DND-41 (cell line): Measurements from ENCODE around the gene UPP1.

Experiments
- ATAC-seq: fragments of 200-7000 bp; cut with Tn5 transposase; 3 replicates; pipeline ENCODE4 v1.9.1; 2021; ENCODE audit warnings: low read depth; ENCODE audit not compliant: insufficient read depth
- DNase-seq: peaks from one replicate; pipeline ENCODE4 v3.0.0-alpha.2; 2020
- H2AFZ ChIP-seq: 2 replicates; pipeline ENCODE4 v1.6.0; 2012; ENCODE audit warnings: low read depth, low read length
- H3K27ac ChIP-seq: 2 replicates; pipeline ENCODE4 v1.5.1; 2012; ENCODE audit warnings: low read length, inconsistent platforms
- H3K27me3 ChIP-seq: fragments of 200-600 bp; sonication (generic); 2 replicates; pipeline ENCODE4 v1.6.0; 2012; ENCODE audit warnings: low read length, mild to moderate bottlenecking, inconsistent platforms; ENCODE audit not compliant: insufficient read depth, poor library complexity
- H3K36me3 ChIP-seq: 2 replicates; pipeline ENCODE4 v1.5.1; 2012; ENCODE audit warnings: low read length, inconsistent platforms; ENCODE audit not compliant: insufficient read depth
- H3K4me1 ChIP-seq: 2 replicates; pipeline ENCODE4 v1.5.1; 2012; ENCODE audit warnings: mild to moderate bottlenecking, low read length; ENCODE audit not compliant: insufficient read depth
- H3K4me2 ChIP-seq: 2 replicates; pipeline ENCODE4 v1.6.0; 2012; ENCODE audit warnings: mild to moderate bottlenecking, moderate library complexity, low read length, inconsistent platforms; ENCODE audit not compliant: insufficient read depth
- H3K4me3 ChIP-seq, 2 experiments: fragments of 200-600 bp in 1 of 2; shearing (Covaris generic) in 1 of 2; 2 replicates each; pipeline ENCODE4 v1.5.1; 2012 to 2016; ENCODE audit warnings: inconsistent platforms in 2 of 2, low read length in 2 of 2, mild to moderate bottlenecking in 2 of 2, low read depth in 1 of 2, moderate library complexity in 1 of 2
- H3K79me2 ChIP-seq: 2 replicates; pipeline ENCODE4 v1.6.0; 2012; ENCODE audit warnings: low read length, inconsistent platforms; ENCODE audit not compliant: insufficient read depth
- H3K9ac ChIP-seq: 2 replicates; pipeline ENCODE4 v1.6.0; 2012; ENCODE audit warnings: low read depth, mild to moderate bottlenecking, inconsistent platforms, low read length, moderate library complexity
- H3K9me3 ChIP-seq: 2 replicates; pipeline ENCODE4 v1.5.1; 2012; ENCODE audit warnings: low read length, moderate library complexity, mild to moderate bottlenecking, inconsistent platforms; ENCODE audit not compliant: insufficient read depth, severe bottlenecking
- H4K20me1 ChIP-seq: 2 replicates; pipeline ENCODE4 v1.6.0; 2012; ENCODE audit warnings: low read length; ENCODE audit not compliant: insufficient read depth
- EZH2 ChIP-seq: IDR thresholded peaks from 3 replicates; pipeline ENCODE4 v1.6.1; 2012; ENCODE audit warnings: borderline replicate concordance, low read depth, mild to moderate bottlenecking, moderate library complexity, low read length, inconsistent platforms; ENCODE audit not compliant: severe bottlenecking
- TF ChIP-seq, protein P1 (sequence below): IDR thresholded peaks from 2 replicates; pipeline ENCODE4 v1.5.1; 2012; ENCODE audit warnings: borderline replicate concordance, low read length, moderate library complexity, mild to moderate bottlenecking; ENCODE audit not compliant: poor library complexity, severe bottlenecking; ENCODE audit errors: extremely low read depth

The UPP1 gene

DNA sequence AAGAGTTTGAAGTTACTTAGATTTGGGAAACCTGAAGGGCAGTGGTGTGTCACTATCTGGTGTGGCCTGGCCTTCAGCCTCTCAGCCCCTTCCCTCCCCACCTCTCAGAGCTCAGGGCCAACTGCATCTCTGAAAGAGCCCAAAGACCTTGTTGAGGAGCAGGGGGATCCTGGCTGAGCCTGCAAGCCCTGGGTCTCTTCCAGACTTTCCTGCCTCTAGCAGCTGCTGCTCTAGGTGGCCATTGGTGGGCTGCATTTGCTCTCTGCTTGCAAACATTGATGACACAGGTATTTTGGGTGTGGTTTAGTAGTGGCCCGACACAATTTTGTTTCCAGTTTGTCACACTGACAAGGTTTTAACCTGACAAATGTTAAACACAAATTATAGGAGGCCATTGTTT, 3.1 kb upstream of the UPP1 start:
- Histone ChIP-seq H3K79me2 (no peaks in the 10 kb centered on the region), H3K36me3 (no peaks in the 10 kb centered on the region), H3K27me3 (no peaks in the 10 kb centered on the region), H3K9ac (no peak overlapping the region), H4K20me1 (no peaks in the 10 kb centered on the region), H2AFZ (no peak overlapping the region), H3K27ac (no peak overlapping the region), H3K4me2 (no peak overlapping the region), H3K9me3 (peaks cover 6% of the 10 kb centered on the region), H3K4me3 (no peak overlapping the region), H3K4me1 (no peaks in the 10 kb centered on the region)
- DNase-seq = no peak
- no peak for TF ChIP-seq EZH2
- TF ChIP-seq, protein P1, sequence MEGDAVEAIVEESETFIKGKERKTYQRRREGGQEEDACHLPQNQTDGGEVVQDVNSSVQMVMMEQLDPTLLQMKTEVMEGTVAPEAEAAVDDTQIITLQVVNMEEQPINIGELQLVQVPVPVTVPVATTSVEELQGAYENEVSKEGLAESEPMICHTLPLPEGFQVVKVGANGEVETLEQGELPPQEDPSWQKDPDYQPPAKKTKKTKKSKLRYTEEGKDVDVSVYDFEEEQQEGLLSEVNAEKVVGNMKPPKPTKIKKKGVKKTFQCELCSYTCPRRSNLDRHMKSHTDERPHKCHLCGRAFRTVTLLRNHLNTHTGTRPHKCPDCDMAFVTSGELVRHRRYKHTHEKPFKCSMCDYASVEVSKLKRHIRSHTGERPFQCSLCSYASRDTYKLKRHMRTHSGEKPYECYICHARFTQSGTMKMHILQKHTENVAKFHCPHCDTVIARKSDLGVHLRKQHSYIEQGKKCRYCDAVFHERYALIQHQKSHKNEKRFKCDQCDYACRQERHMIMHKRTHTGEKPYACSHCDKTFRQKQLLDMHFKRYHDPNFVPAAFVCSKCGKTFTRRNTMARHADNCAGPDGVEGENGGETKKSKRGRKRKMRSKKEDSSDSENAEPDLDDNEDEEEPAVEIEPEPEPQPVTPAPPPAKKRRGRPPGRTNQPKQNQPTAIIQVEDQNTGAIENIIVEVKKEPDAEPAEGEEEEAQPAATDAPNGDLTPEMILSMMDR = no peak
- ATAC-seq = no peak

DNA sequence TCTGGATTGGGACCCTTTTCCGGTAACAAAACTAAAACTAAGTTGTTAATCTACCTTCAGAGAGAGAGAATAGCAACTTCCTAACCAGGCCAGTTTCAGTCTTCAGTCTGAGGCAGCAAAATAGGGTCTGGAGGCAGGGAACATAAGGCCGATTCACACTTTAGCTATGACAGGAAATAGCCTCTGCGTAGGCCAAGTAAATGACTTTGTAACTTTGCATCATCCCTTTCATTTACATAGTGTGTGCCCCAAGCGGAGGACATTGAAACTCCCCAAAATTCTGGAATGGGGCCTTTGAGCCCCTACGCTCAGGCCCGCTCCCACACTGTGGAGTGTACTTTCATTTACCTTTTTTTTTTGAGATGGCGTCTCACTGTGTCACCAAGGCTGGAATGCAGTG, 1.7 kb upstream of the UPP1 start:
- no peak for ATAC-seq
- no peak overlapping the region for H3K27ac ChIP-seq
- H3K9ac ChIP-seq = no peak overlapping the region
- no peak for DNase-seq
- H3K27me3 ChIP-seq = no peaks in the 10 kb centered on the region
- no peaks in the 10 kb centered on the region for H3K36me3 ChIP-seq
- H3K4me3 ChIP-seq = no peak overlapping the region
- H4K20me1 ChIP-seq = no peaks in the 10 kb centered on the region
- no peak overlapping the region for H3K4me2 ChIP-seq
- H3K79me2 ChIP-seq = no peaks in the 10 kb centered on the region
- TF ChIP-seq, protein P1 = no peak
- no peak for TF ChIP-seq EZH2
- no peak overlapping the region for H2AFZ ChIP-seq
- no peaks in the 10 kb centered on the region for H3K4me1 ChIP-seq
- H3K9me3 ChIP-seq = peaks cover 6% of the 10 kb centered on the region

DNA sequence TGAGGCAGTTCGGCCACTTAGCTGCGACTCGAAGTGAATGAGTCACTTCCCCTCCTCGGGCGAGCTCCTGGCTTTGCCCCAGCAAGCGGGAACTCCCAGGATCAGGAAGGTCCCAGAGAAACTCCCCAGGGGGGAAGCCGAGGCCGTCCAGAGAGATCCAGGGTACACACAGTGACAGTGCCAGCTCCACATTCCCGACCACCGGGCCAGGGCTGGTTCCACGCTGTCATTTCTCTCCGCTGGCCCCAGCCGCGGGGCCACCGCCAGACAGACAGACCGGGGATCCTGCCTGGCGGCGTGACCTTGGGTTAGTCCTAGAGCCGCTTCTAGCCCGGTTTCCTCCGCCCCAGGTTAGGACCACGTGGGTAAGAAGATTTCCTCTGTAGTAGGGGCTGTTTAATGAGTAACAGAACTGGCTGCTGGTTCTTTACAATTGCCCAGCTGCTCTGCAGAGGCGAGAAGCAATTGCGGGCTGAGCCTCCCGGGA, 463 bp upstream of the UPP1 start:
- Histone ChIP-seq H3K27ac (no peak overlapping the region), H3K4me2 (no peak overlapping the region), H3K4me3 (no peak overlapping the region), H3K36me3 (no peaks in the 10 kb centered on the region), H3K79me2 (no peaks in the 10 kb centered on the region), H3K27me3 (no peaks in the 10 kb centered on the region), H4K20me1 (no peaks in the 10 kb centered on the region), H3K9ac (no peak overlapping the region), H2AFZ (no peak overlapping the region), H3K4me1 (no peaks in the 10 kb centered on the region), H3K9me3 (peaks cover 6% of the 10 kb centered on the region)
- ATAC-seq = no peak
- TF ChIP-seq EZH2 = no peak
- TF ChIP-seq, protein P1 = no peak
- no peak for DNase-seq

DNA sequence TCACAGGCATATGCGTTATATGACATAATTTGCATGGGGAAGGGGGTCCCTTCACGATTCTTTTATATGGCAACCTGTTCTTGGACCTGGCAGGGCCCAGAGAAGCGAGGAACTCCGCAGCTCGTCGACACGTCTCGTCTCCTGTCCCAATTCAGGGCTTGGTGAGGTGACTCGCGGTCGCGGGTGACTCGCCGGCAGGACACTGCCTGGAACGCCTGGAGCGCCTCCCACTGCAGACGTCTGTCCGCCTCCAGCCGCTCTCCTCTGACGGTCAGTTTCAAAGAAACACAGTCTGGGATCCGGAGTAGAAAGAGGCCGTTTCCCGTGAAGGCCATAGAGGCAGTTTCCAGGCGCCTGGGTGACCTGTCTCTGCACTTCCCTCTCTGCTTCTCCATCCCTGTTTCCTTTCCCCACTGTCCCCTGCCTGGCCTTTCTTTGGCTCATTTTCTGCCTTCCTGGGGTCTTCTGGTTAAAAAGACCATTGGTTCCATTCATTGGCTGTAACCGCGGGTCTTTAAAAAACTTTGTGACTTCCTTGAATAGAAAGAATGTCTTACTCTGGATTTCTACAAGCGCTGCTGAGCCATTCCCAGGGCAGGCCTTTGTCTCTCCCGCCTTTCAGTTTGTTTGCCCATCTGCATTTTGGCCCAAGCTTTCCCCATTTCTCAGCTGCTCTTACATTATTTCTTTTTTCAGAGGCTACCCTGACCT, 1.2 kb downstream of the UPP1 start:
- TF ChIP-seq, protein P1 = no peak
- no peak for TF ChIP-seq EZH2
- DNase-seq (no peak), ATAC-seq (no peak)
- Histone ChIP-seq H3K27ac (no peak overlapping the region), H4K20me1 (no peaks in the 10 kb centered on the region), H3K79me2 (no peaks in the 10 kb centered on the region), H3K27me3 (no peaks in the 10 kb centered on the region), H3K4me1 (no peaks in the 10 kb centered on the region), H3K4me2 (no peak overlapping the region), H2AFZ (no peak overlapping the region), H3K9me3 (peaks cover 6% of the 10 kb centered on the region), H3K9ac (no peak overlapping the region), H3K36me3 (no peaks in the 10 kb centered on the region), H3K4me3 (no peak overlapping the region)
